ELF-1 (cell line): ENCODE measurements around the gene OR4A16.

ENCODE experiments used
- DNase-seq: peaks from one replicate; pipeline ENCODE4 v3.0.0-alpha.2; 2016; ENCODE audit warnings: low read depth, low spot score

The OR4A16 gene

GRCh38 chr11:55342901-55343300 is at the start of gene OR4A16:
TSS of gene OR4A16 (plus strand) at chr11:55343201. CDS start at chr11:55343201, 0 bp downstream.
- DNase-seq: no peak

GRCh38 chr11:55324500-55324899 is 18.5 kb upstream of the OR4A16 start:
- DNase-seq: no peak

DNA sequence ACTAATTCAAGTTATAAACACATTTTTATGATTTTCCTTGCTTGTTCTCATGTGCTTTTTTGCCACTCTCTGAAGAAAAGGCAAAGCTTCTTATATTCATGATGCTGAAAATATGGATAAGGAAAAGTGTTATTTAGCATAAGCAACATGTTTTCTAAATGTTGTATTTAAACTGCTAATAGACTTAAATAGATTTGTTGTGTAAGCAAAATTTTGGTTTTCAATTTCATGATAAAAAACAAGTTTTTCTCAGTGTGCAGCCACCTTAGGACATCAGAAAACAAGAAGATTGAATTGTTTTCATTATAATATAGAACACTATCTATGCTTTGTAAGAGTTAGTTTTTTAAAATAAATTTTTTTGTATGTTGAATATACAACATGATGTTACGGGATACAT is 2.3 kb downstream of the OR4A16 start:
- DNase-seq: no peak

- no peak for DNase-seq
These were observed 6.0 kb downstream of the OR4A16 start for GRCh38 chr11:55349032-55349431.

DNA sequence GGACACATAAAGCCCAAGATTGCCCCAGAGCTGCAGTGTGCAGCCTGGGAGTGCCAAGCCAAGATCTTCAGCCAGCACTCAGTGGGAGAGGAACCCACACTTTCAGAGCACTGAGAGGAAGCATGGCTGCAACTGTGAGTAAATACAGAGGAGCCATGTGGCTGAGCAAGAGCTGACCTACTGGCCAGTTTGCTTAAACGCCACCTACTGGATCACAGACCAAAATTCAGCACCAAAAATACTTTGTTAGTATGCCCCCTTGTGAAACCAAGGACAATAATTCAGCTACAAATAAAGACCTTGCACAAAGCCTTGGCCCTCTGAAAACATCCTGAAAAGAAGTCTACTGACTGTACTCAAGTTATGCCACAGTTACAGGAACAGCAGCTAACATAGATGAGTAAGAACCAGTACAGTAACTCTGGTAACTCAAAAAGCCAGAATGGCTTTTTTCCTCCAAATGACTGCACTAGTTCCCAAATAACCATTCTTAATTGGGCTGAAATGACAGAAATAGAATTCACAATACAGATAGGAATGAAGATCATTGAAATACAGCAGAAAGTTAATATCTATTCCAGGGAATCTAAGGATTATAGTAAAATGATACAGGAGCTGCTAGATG is 14.7 kb downstream of the OR4A16 start:
- DNase-seq: peak; percentile 6

GRCh38 chr11:55367674-55368073 is 24.7 kb downstream of the OR4A16 start, which contains the start of gene OR4A15:
TSS of gene OR4A15 (plus strand) at chr11:55367974. CDS start at chr11:55367974, 0 bp downstream.
- no peak for DNase-seq
